ENCODE measurements around the gene ZNF70. TPM values are rescaled to one million over a fixed set of nuclear protein-coding genes. Genes with fewer than 3 reads are reported as not detected.
A peak's percentile ranks its signal among the peaks of the same experiment; 100 is the strongest.

Gene ZNF70
- total RNA-seq, 4 donors from 2014 or later, result 2.7 to 7.5 (median 5.9) TPM

DNA sequence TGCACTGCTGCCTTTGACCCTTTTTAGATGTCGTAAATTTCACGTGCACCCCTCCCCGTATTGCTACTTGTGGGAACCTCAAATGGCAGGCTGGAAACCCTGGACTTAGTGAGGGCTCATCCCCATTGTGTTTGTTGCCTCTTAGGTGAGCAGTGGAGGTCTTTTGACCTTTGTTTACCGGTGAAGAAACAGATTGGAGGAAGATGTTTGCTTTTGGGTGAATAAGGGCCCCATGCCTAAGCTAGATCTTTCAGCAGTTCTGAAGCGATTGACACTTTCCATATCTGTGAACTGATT is 36.6 kb upstream of the ZNF70 start:
- Histone ChIP-seq H3K27ac (peak overlapping the region; percentile 97 to 99 (median 98)), H3K27me3 (no peaks in the 10 kb centered on the region), H3K36me3 (no peaks in the 10 kb centered on the region), H3K4me3 (peak overlapping the region; percentile 73 to 89 (median 86)), H3K4me1 (peaks cover 20 to 74% (median 42%) of the 10 kb centered on the region in 4 donors), H3K9me3 (no peaks in the 10 kb centered on the region)
- 0 to 2% methylated on average over 3 to 5 of the region's 5 CpGs for WGBS, 2 donors (ENCODE audit: low coverage in 1 of 2)
- DNase-seq, result no peak
- intact Hi-C loops (cut with DNase I; ENCODE audit: low total_unique reads) (no loop called here), in situ Hi-C loops (cut with MboI; ENCODE audit: low pct_ligation_motif_present in 1 of 4, low pct_unique_long_range_greater_than_20kb in 1 of 4, low sequenced_read_pairs in 3 of 4) (loop anchor here in 2 of 4 donors (10.0 kb wide), 1 partner anchor 57 kb away; no protein-coding TSS in a partner anchor)
- TF ChIP-seq, protein P1, sequence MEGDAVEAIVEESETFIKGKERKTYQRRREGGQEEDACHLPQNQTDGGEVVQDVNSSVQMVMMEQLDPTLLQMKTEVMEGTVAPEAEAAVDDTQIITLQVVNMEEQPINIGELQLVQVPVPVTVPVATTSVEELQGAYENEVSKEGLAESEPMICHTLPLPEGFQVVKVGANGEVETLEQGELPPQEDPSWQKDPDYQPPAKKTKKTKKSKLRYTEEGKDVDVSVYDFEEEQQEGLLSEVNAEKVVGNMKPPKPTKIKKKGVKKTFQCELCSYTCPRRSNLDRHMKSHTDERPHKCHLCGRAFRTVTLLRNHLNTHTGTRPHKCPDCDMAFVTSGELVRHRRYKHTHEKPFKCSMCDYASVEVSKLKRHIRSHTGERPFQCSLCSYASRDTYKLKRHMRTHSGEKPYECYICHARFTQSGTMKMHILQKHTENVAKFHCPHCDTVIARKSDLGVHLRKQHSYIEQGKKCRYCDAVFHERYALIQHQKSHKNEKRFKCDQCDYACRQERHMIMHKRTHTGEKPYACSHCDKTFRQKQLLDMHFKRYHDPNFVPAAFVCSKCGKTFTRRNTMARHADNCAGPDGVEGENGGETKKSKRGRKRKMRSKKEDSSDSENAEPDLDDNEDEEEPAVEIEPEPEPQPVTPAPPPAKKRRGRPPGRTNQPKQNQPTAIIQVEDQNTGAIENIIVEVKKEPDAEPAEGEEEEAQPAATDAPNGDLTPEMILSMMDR (IDR thresholded peaks at IDR 0.05), result no peak
- TF ChIP-seq POLR2A (IDR thresholded peaks at IDR 0.05) (no peak), POLR2AphosphoS5 (IDR thresholded peaks at IDR 0.05) (no peak), EP300 (IDR thresholded peaks at IDR 0.05; ENCODE audit: low read depth) (no peak)

DNA sequence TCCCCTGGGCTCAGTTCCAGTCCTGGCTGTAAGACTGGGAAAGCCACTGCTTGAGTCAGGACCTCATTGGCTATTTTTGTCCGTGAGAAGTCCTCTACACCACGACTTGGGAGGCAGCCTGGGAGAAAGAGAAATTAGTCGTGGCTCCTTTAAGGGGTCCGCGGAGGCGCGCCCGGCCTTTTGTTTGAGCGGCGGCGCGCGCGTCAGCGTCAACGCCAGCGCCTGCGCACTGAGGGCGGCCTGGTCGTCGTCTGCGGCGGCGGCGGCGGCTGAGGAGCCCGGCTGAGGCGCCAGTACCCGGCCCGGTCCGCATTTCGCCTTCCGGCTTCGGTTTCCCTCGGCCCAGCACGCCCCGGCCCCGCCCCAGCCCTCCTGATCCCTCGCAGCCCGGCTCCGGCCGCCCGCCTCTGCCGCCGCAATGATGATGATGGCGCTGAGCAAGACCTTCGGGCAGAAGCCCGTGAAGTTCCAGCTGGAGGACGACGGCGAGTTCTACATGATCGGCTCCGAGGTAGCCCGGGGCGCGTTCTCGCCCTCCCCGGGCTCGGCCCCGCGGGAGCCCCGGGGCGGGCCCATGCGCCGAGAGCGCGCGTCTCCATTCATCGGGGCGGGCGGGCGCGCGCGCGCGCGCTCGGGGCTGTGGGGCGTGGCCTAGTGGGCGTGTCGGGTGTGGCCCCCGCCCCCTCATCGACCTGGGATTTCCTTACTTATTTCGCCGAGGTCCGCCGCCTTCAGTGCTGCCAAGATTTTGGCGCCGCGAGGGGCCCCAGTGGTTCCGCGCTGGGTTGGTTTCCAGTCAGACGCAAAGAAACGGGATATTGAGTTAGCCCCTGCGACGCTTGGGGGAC is 36.1 kb upstream of the ZNF70 start, which contains the start of gene SMARCB1:
SMARCB1 (plus strand) TSS at position 215 of the 848 bp plus-strand sequence; CDS start at position 419, 204 bp downstream.
- 0% methylated on average over 63 of the region's 97 CpGs; no CpG with 5 or more reads in 1 of the 2 donors for WGBS, 2 donors (ENCODE audit: low coverage in 1 of 2)
- no peaks in the 10 kb centered on the region for H3K9me3 ChIP-seq
- peak within 1 kb of the TSS; percentile 73 to 89 (median 86) for H3K4me3 ChIP-seq
- intact Hi-C loops (cut with DNase I; ENCODE audit: low total_unique reads) (no loop called here), in situ Hi-C loops (cut with MboI; ENCODE audit: low pct_ligation_motif_present in 1 of 4, low pct_unique_long_range_greater_than_20kb in 1 of 4, low sequenced_read_pairs in 3 of 4) (loop anchor here in 2 of 4 donors (10.0 kb wide), 1 partner anchor 58 kb away; no protein-coding TSS in a partner anchor)
- H3K27ac ChIP-seq, result peak within 1 kb of the TSS; percentile 97 to 99 (median 98)
- H3K36me3 ChIP-seq, result no peaks in the 10 kb centered on the region
- TF ChIP-seq, protein P1 (IDR thresholded peaks at IDR 0.05), result no peak
- peak; percentile 43 to 84 (median 78) for TF ChIP-seq POLR2AphosphoS5 (IDR thresholded peaks at IDR 0.05)
- TF ChIP-seq EP300 (IDR thresholded peaks at IDR 0.05; ENCODE audit: low read depth), result no peak
- peak; percentile 84 for TF ChIP-seq POLR2A (IDR thresholded peaks at IDR 0.05)
- no peaks in the 10 kb centered on the region for H3K27me3 ChIP-seq
- DNase-seq, result peak; percentile 92
- peaks cover 20 to 70% (median 40%) of the 10 kb centered on the region in 4 donors for H3K4me1 ChIP-seq

DNA sequence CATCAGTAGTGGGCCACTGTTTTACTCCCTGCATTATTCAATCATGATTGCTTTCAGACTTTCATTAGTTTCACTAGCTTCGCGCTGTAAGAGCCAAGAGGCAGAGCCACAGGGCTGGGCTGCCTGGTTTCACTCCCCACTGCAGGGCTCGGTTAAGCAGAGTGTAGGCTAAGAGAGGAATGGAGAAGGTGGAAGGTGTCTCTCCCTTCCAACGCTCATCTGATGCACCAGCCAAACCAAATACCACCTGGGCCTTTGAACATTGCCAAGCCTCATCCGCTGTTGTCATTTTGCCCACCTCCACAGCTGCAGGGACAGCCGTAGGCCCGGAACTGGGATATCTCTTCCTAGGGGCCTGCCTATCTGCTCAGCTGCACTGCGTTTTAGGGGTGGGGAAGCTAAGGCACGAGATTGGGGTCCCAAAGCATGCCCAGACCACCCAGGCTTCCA is 35.4 kb upstream of the ZNF70 start:
- H3K4me1 ChIP-seq, result peaks cover 20 to 63% (median 35%) of the 10 kb centered on the region in 4 donors
- peak overlapping the region in 3 of 4 donors; percentile 73 to 86 (median 85) for H3K4me3 ChIP-seq
- intact Hi-C loops (cut with DNase I; ENCODE audit: low total_unique reads), result no loop called here

More for the DNA sequence above, 35.4 kb upstream of the ZNF70 start:
- no peak for DNase-seq
- H3K27me3 ChIP-seq, result no peaks in the 10 kb centered on the region
- WGBS, 2 donors (ENCODE audit: low coverage in 1 of 2), result 44 to 48% methylated on average over 3 to 9 of the region's 9 CpGs
- TF ChIP-seq POLR2A (IDR thresholded peaks at IDR 0.05), result no peak
- no peak for TF ChIP-seq POLR2AphosphoS5 (IDR thresholded peaks at IDR 0.05)
- TF ChIP-seq, protein P1 (IDR thresholded peaks at IDR 0.05), result no peak
- TF ChIP-seq EP300 (IDR thresholded peaks at IDR 0.05; ENCODE audit: low read depth), result no peak
- H3K27ac ChIP-seq, result peak overlapping the region; percentile 97 to 99 (median 98)
- no peaks in the 10 kb centered on the region for H3K9me3 ChIP-seq
- in situ Hi-C loops (cut with MboI; ENCODE audit: low pct_ligation_motif_present in 1 of 4, low pct_unique_long_range_greater_than_20kb in 1 of 4, low sequenced_read_pairs in 3 of 4), result loop anchor here in 2 of 4 donors (10.0 kb wide), 1 partner anchor 59 kb away; no protein-coding TSS in a partner anchor
- no peaks in the 10 kb centered on the region for H3K36me3 ChIP-seq
